Activated CD8-positive, alpha-beta T cell treated with anti-CD3 and anti-CD28 coated beads for 36 hours (primary cell): ENCODE measurements around the gene BET1L. TPM values are rescaled to one million over a fixed set of nuclear protein-coding genes. Genes with fewer than 3 reads are reported as not detected.
A peak's percentile ranks its signal among the peaks of the same experiment; 100 is the strongest.

ENCODE experiments used
- ATAC-seq: fragments of 200-7000 bp; cut with Tn5 transposase; one replicate; pipeline ENCODE4 v1.10.0; 2021; ENCODE audit warnings: mild to moderate bottlenecking, moderate library complexity
- CTCF ChIA-PET: fragments of 350-600 bp; sonication (Branson Sonifier 250); formaldehyde crosslinking; loops from one replicate; lab custom pipeline; 2021; ENCODE audit warnings: antibody characterized with exemption; lab: Charles Lee
- POLR2A ChIA-PET: fragments of 350-600 bp; sonication (Branson Sonifier 250); formaldehyde crosslinking; loops from one replicate; lab custom pipeline; 2021; ENCODE audit warnings: antibody characterized with exemption; lab: Charles Lee
- DNase-seq: peaks from one replicate; pipeline ENCODE4 v3.0.0-alpha.2; 2020
- H3K27ac Mint-ChIP-seq: one replicate; pipeline ENCODE4 v1.8.0; 2021; ENCODE audit warnings: mild to moderate bottlenecking, mixed read lengths
- H3K27me3 Mint-ChIP-seq: one replicate; pipeline ENCODE4 v1.8.0; 2021; ENCODE audit warnings: mixed read lengths
- H3K36me3 Mint-ChIP-seq: one replicate; pipeline ENCODE4 v1.8.0; 2021; ENCODE audit warnings: low read depth, mixed read lengths
- H3K4me1 Mint-ChIP-seq: one replicate; pipeline ENCODE4 v1.8.0; 2021; ENCODE audit warnings: low read depth, mixed read lengths
- H3K4me3 Mint-ChIP-seq: one replicate; pipeline ENCODE4 v1.8.0; 2021; ENCODE audit warnings: mild to moderate bottlenecking, moderate library complexity, mixed read lengths
- H3K9me3 Mint-ChIP-seq: one replicate; pipeline ENCODE4 v1.8.0; 2021; ENCODE audit warnings: mixed read lengths
- intact Hi-C: fragments of 100-400 bp; cut with micrococcal nuclease; formaldehyde crosslinking; loops from one replicate; pipeline ENCODE4 v1.10.0; 2022
- total RNA-seq, 2 experiments: library from RNA; stranded (reverse); gene quantifications; one replicate each; pipeline ENCODE4 v1.2.3, GENCODE V29; 2021
- TF ChIP-seq, protein P1 (sequence below): fragments of 200-600 bp; IDR thresholded peaks from one replicate; pipeline ENCODE4 v1.8.0; 2022; ENCODE audit warnings: antibody characterized with exemption, mild to moderate bottlenecking

BET1L gene
- total RNA-seq, 2 experiments from 2014 or later: 58.4 to 68.9 TPM

GRCh38 chr11:236774-237767, 29.9 kb upstream of the BET1L start, which contains the start of gene PSMD13:
TSS of gene PSMD13 (plus strand) at chr11:236976. CDS start at chr11:237050, 74 bp downstream.
- Mint-ChIP-seq H3K27me3 (no peaks in the 10 kb centered on the region), H3K9me3 (no peaks in the 10 kb centered on the region), H3K36me3 (peaks cover 36% of the 10 kb centered on the region), H3K27ac (peak within 1 kb of the TSS; percentile 99), H3K4me3 (peak within 1 kb of the TSS; percentile 95), H3K4me1 (peaks cover 43% of the 10 kb centered on the region)
- TF ChIP-seq, protein P1, sequence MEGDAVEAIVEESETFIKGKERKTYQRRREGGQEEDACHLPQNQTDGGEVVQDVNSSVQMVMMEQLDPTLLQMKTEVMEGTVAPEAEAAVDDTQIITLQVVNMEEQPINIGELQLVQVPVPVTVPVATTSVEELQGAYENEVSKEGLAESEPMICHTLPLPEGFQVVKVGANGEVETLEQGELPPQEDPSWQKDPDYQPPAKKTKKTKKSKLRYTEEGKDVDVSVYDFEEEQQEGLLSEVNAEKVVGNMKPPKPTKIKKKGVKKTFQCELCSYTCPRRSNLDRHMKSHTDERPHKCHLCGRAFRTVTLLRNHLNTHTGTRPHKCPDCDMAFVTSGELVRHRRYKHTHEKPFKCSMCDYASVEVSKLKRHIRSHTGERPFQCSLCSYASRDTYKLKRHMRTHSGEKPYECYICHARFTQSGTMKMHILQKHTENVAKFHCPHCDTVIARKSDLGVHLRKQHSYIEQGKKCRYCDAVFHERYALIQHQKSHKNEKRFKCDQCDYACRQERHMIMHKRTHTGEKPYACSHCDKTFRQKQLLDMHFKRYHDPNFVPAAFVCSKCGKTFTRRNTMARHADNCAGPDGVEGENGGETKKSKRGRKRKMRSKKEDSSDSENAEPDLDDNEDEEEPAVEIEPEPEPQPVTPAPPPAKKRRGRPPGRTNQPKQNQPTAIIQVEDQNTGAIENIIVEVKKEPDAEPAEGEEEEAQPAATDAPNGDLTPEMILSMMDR: no peak
- CTCF ChIA-PET: interaction anchor here (0.9 to 6.3 kb wide), 7 partner anchors 13 to 213 kb away, joined by 3 to 68 read pairs (median 3); partner anchors contain the start of genes BET1L, PTDSS2 and RIC8A
- intact Hi-C loops: loop anchor here (1.0 kb wide), 1 partner anchor 30 kb away; the partner anchor contains the start of genes BET1L and RIC8A
- DNase-seq: peak; percentile 94
- ATAC-seq: peak; percentile 87
- POLR2A ChIA-PET: interaction anchor here (0.8 to 6.1 kb wide), 21 partner anchors 9 to 170 kb away, joined by 3 to 43 read pairs (median 5); partner anchors contain the start of genes BET1L, NLRP6, PGGHG and RIC8A

DNA sequence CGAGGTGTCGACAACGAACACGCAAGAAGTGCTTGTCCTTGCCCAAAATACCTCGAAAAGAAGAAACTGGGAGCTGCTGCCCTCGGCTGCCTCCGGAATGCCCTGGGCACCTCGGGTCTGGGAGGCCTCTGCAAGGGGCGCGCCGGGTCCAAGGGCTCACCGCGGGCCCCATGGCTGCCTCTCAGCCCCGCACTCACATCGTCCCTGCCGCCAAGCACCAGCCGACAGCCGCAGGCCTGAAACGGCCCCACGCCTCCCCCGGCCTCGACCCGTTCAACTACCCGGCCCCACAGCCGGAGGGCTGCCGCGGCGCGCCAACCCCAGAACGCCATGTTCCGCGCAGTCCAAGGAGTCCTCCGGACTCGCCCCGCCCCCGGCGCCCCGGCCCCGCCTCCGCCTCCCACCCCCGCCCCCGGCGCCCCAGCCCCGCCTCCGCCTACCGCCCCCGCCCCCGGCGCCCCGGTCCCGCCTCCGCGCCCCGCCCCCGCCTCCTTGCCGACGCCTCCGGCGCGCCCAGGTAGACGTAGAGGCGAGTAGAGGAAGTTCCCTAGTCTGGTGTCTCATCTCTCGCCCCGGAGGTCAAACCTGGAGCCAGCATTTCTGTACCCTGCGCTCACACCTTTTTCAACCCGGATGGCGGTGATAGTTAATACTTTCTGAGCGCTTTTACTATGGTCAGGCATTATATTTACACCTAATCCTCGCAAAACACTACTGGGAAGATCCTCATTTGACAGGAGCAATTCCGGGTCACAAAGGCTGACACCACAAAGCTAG, 29.0 kb upstream of the BET1L start, which contains the start of gene SIRT3:
SIRT3 (minus strand) TSS at position 346 of the 777 bp plus-strand sequence; CDS start at position 332, 14 bp downstream.
- TF ChIP-seq, protein P1: no peak
- ChIA-PET POLR2A (interaction anchor here (0.8 to 6.1 kb wide), 23 partner anchors 10 to 171 kb away, joined by 3 to 43 read pairs (median 5); partner anchors contain the start of genes BET1L, NLRP6, PGGHG and RIC8A), CTCF (interaction anchor here (1.5 to 6.3 kb wide), 4 partner anchors 14 to 212 kb away, joined by 3 to 68 read pairs (median 8); partner anchors contain the start of genes BET1L and RIC8A)
- peak; percentile 87 for DNase-seq
- Mint-ChIP-seq H3K4me1 (peaks cover 35% of the 10 kb centered on the region), H3K36me3 (peaks cover 27% of the 10 kb centered on the region), H3K4me3 (peak within 1 kb of the TSS; percentile 95), H3K27ac (peak within 1 kb of the TSS; percentile 99), H3K9me3 (no peaks in the 10 kb centered on the region), H3K27me3 (no peaks in the 10 kb centered on the region)
- intact Hi-C loops: loop anchor here (1.0 kb wide), 1 partner anchor 29 kb away; the partner anchor contains the start of genes BET1L and RIC8A
- peak; percentile 81 for ATAC-seq

GRCh38 chr11:235609-235996, 28.4 kb upstream of the BET1L start:
- intact Hi-C loops: no loop called here
- DNase-seq (peak; percentile 91), ATAC-seq (peak; percentile 43)
- H3K36me3 Mint-ChIP-seq: peaks cover 25% of the 10 kb centered on the region
- H3K4me3 Mint-ChIP-seq: peak overlapping the region; percentile 95
- POLR2A ChIA-PET: interaction anchor here (0.9 to 6.1 kb wide), 10 partner anchors 9 to 171 kb away, joined by 3 to 43 read pairs (median 4); partner anchors contain the start of genes BET1L and RIC8A
- no peaks in the 10 kb centered on the region for H3K9me3 Mint-ChIP-seq
- peaks cover 34% of the 10 kb centered on the region for H3K4me1 Mint-ChIP-seq
- TF ChIP-seq, protein P1: no peak
- CTCF ChIA-PET: interaction anchor here (1.5 to 6.3 kb wide), 3 partner anchors 14 to 213 kb away, joined by 3 to 68 read pairs (median 7); no protein-coding TSS in a partner anchor
- H3K27me3 Mint-ChIP-seq: no peaks in the 10 kb centered on the region
- H3K27ac Mint-ChIP-seq: peak overlapping the region; percentile 93

DNA sequence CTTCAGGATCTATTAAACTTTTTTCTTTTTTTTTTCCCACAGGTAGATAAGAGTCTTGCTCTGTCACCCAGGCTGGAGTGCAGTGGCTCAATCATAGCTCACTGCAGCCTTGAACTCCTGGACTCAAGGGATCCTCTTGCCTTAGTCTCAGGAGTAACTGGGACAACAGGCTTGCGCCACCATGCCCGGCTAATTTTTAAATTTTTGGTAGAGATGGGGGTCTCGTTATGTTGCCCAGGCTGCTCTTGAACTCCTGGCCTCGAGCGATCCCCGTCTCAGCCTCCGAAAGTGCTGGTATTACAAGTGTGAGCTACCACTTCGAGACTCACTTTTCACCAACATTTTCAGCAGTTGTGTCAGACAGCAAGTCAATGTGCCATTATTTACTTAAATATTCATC, 28.0 kb upstream of the BET1L start:
- Mint-ChIP-seq H3K4me1 (peaks cover 35% of the 10 kb centered on the region), H3K36me3 (peaks cover 22% of the 10 kb centered on the region), H3K27me3 (no peaks in the 10 kb centered on the region), H3K9me3 (no peaks in the 10 kb centered on the region), H3K4me3 (peak overlapping the region; percentile 95), H3K27ac (peak overlapping the region; percentile 93)
- TF ChIP-seq, protein P1: no peak
- CTCF ChIA-PET: interaction anchor here (1.5 to 6.3 kb wide), 3 partner anchors 15 to 213 kb away, joined by 3 to 68 read pairs (median 7); no protein-coding TSS in a partner anchor
- POLR2A ChIA-PET: interaction anchor here (0.9 to 6.1 kb wide), 9 partner anchors 9 to 120 kb away, joined by 3 to 43 read pairs (median 4); partner anchors contain the start of genes BET1L and RIC8A
- ATAC-seq (no peak), DNase-seq (no peak)
- intact Hi-C loops: no loop called here
